ENCODE results near the gene FBXO21. TPM values are rescaled to one million over a fixed set of nuclear protein-coding genes. Genes with fewer than 3 reads are reported as not detected.

FBXO21 gene
- total and polyA plus RNA-seq, 2 of the 4 experiments (the other 2 are of a cell fraction): 43.6 to 56.6 TPM

DNA sequence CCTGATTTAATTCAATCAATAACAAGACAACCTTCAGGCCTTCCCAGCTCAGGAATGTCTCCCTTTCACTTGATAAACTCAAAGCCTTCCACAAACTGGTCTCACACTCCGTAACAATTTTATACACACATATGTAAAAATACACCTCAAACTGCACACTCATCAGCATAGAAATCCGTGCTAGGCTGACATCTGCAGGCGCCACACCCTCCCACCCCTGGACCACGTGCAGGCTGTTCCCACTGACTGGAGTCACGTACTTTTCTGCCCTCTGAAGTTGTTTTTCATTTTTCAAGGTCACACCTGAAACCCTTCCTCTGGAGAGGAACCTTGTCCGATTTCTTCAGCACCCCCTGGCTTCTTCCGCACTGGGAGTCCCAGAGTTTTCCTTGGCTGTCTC is 27.6 kb downstream of the FBXO21 start:
- 90% methylated on average over 2 of the region's 7 CpGs; no CpG with 5 or more reads in 1 of the 2 experiments for WGBS, 2 experiments (ENCODE audit: extremely low coverage in 2 of 2, insufficient read length in 1 of 2)
- Histone ChIP-seq H3K4ac (ENCODE audit: low read depth, low read length) (no peak overlapping the region), H3K79me1 (ENCODE audit: low read depth in 1 of 2, low read length in 2 of 2) (peaks cover 0 to under 1% of the 10 kb centered on the region in 2 experiments; a peak in 1 of 4 replicates), H2BK15ac (ENCODE audit: low read depth, low read length) (no peak overlapping the region), H3K56ac (ENCODE audit: extremely low read depth, insufficient read depth, low read length) (no peak overlapping the region), H2BK5ac (ENCODE audit: low read depth, low read length, poor library complexity, severe bottlenecking) (no peak overlapping the region), H3K18ac (ENCODE audit: low read depth, low read length) (no peak overlapping the region), H3K4me1 (ENCODE audit: control insufficient read depth, insufficient read depth, low read length) (no peaks in the 10 kb centered on the region), H4K8ac (ENCODE audit: low read depth in 2 of 2, low read length in 2 of 2) (no peak overlapping the region), H4K20me1 (ENCODE audit: insufficient read depth, low read length) (no peaks in the 10 kb centered on the region), H4K5ac (ENCODE audit: low read depth, low read length) (no peak overlapping the region), H3K4me2 (ENCODE audit: low read depth, low read length) (no peak overlapping the region), H3K9me1 (ENCODE audit: insufficient read depth, low read length) (peaks cover 2% of the 10 kb centered on the region; the same call in 1 of the 2 replicates), H3K9ac (ENCODE audit: low read depth, low read length) (no peak overlapping the region), H2BK20ac (ENCODE audit: low read depth, low read length) (no peak overlapping the region), H3K23ac (ENCODE audit: low read depth, low read length) (no peak overlapping the region), H3K36me3 (ENCODE audit: control insufficient read depth, insufficient read depth, low read length) (peaks cover 67% of the 10 kb centered on the region), H3K14ac (replicated peaks; ENCODE audit: low read depth, low read length) (no peak overlapping the region), H2AK9ac (replicated peaks; ENCODE audit: low read depth, low read length, poor library complexity) (no peak overlapping the region), H2AFZ (replicated peaks; ENCODE audit: low read length, poor library complexity) (no peak overlapping the region), H2AK5ac (ENCODE audit: low read depth, low read length) (no peak overlapping the region), H4K91ac (ENCODE audit: insufficient read depth, low read depth, low read length) (no peak overlapping the region), H3K27me3 (ENCODE audit: control insufficient read depth, insufficient read depth, low read length) (no peaks in the 10 kb centered on the region), H3K27ac (ENCODE audit: insufficient read depth, low read length) (no peak overlapping the region), H3K9me3 (ENCODE audit: control insufficient read depth, insufficient read depth, low read length) (no peaks in the 10 kb centered on the region), H3K4me3 (ENCODE audit: insufficient read depth, low read depth, low read length) (no peak overlapping the region), H2BK120ac (ENCODE audit: low read depth, low read length) (no peak overlapping the region)
- in situ Hi-C loops (cut with MboI; ENCODE audit: low sequenced_read_pairs) (no loop called here), dilution Hi-C loops (cut with HindIII; ENCODE audit: low sequenced_read_pairs, unreplicated experiment) (no loop called here), intact Hi-C loops (cut with micrococcal nuclease) (no loop called here)
- DNase-seq: no peak
- BruUV-seq (replicated peaks): no TSS peak
- TF ChIP-seq SMC3 (IDR thresholded peaks at IDR 0.05; ENCODE audit: low read depth, low read length) (no peak), BHLHE40 (IDR thresholded peaks at IDR 0.05; ENCODE audit: low read depth, low read length) (no peak), RCOR1 (IDR thresholded peaks at IDR 0.05; ENCODE audit: insufficient replicate concordance, low read length) (no peak), CEBPB (IDR thresholded peaks at IDR 0.05; ENCODE audit: low read depth, low read length) (no peak), MAZ (IDR thresholded peaks at IDR 0.05; ENCODE audit: borderline replicate concordance, low read depth, low read length) (no peak), POLR2A (IDR thresholded peaks at IDR 0.05; ENCODE audit: low read depth, low read length) (no peak), MXI1 (IDR thresholded peaks at IDR 0.05; ENCODE audit: borderline replicate concordance, low read depth, low read length) (no peak), MAFK (IDR thresholded peaks at IDR 0.05; ENCODE audit: low read depth, low read length) (no peak), NFE2L2 (IDR thresholded peaks at IDR 0.05; ENCODE audit: low read depth, low read length) (no peak), RFX5 (IDR thresholded peaks at IDR 0.05; ENCODE audit: low read depth, low read length) (no peak), CHD1 (IDR thresholded peaks at IDR 0.05; ENCODE audit: low read depth, low read length) (no peak), FOS (IDR thresholded peaks at IDR 0.05; ENCODE audit: low read depth, low read length) (no peak), RAD21 (IDR thresholded peaks at IDR 0.05; ENCODE audit: low read length) (no peak)
- TF ChIP-seq, protein P1, sequence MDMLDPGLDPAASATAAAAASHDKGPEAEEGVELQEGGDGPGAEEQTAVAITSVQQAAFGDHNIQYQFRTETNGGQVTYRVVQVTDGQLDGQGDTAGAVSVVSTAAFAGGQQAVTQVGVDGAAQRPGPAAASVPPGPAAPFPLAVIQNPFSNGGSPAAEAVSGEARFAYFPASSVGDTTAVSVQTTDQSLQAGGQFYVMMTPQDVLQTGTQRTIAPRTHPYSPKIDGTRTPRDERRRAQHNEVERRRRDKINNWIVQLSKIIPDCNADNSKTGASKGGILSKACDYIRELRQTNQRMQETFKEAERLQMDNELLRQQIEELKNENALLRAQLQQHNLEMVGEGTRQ (IDR thresholded peaks at IDR 0.05; ENCODE audit: low read depth, low read length): no peak
- TF ChIP-seq, protein P2, sequence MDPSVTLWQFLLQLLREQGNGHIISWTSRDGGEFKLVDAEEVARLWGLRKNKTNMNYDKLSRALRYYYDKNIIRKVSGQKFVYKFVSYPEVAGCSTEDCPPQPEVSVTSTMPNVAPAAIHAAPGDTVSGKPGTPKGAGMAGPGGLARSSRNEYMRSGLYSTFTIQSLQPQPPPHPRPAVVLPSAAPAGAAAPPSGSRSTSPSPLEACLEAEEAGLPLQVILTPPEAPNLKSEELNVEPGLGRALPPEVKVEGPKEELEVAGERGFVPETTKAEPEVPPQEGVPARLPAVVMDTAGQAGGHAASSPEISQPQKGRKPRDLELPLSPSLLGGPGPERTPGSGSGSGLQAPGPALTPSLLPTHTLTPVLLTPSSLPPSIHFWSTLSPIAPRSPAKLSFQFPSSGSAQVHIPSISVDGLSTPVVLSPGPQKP (IDR thresholded peaks at IDR 0.05; ENCODE audit: borderline replicate concordance, low read depth, low read length): no peak
- TF ChIP-seq, protein P3, sequence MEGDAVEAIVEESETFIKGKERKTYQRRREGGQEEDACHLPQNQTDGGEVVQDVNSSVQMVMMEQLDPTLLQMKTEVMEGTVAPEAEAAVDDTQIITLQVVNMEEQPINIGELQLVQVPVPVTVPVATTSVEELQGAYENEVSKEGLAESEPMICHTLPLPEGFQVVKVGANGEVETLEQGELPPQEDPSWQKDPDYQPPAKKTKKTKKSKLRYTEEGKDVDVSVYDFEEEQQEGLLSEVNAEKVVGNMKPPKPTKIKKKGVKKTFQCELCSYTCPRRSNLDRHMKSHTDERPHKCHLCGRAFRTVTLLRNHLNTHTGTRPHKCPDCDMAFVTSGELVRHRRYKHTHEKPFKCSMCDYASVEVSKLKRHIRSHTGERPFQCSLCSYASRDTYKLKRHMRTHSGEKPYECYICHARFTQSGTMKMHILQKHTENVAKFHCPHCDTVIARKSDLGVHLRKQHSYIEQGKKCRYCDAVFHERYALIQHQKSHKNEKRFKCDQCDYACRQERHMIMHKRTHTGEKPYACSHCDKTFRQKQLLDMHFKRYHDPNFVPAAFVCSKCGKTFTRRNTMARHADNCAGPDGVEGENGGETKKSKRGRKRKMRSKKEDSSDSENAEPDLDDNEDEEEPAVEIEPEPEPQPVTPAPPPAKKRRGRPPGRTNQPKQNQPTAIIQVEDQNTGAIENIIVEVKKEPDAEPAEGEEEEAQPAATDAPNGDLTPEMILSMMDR (conservative IDR thresholded peaks at IDR 0.05; ENCODE audit: low read depth, low read length): no peak
- no peak for ATAC-seq (ENCODE audit: low read depth)
- CTCF ChIA-PET: no interaction called here
- POLR2A ChIA-PET (ENCODE audit: unreplicated experiment): no interaction called here
